Measurements from ENCODE around the gene ITGA5.

Gene ITGA5

GRCh38 chr12:54383041-54383609, 35.9 kb downstream of the ITGA5 start:
- no peak for TF ChIP-seq TARDBP (IDR thresholded peaks at IDR 0.05)
- no peak for TF ChIP-seq HDGF (IDR thresholded peaks at IDR 0.05; ENCODE audit: borderline replicate concordance)
- TF ChIP-seq LEF1 (IDR thresholded peaks at IDR 0.05; ENCODE audit: borderline replicate concordance), result no peak
- no peak for TF ChIP-seq SUZ12 (IDR thresholded peaks at IDR 0.05)
- TF ChIP-seq NFRKB (IDR thresholded peaks at IDR 0.05), result no peak
- no peak for TF ChIP-seq L3MBTL2 (conservative IDR thresholded peaks at IDR 0.05)
- TF ChIP-seq ARNT (IDR thresholded peaks at IDR 0.05), result no peak
- no peak for TF ChIP-seq BHLHE40 (IDR thresholded peaks at IDR 0.05; ENCODE audit: borderline replicate concordance)
- no peak for TF ChIP-seq ZNF384 (IDR thresholded peaks at IDR 0.05)
- no peak for TF ChIP-seq FOXM1 (IDR thresholded peaks at IDR 0.05; ENCODE audit: borderline replicate concordance)
- no peak for TF ChIP-seq FOXA1 (IDR thresholded peaks at IDR 0.05)
- TF ChIP-seq SP1 (IDR thresholded peaks at IDR 0.05), result no peak
- TF ChIP-seq ELF4 (IDR thresholded peaks at IDR 0.05), result no peak
- TF ChIP-seq FOXK2 (IDR thresholded peaks at IDR 0.05), result no peak
- no peak for TF ChIP-seq PKNOX1 (IDR thresholded peaks at IDR 0.05)
- no peak for TF ChIP-seq CTBP1 (IDR thresholded peaks at IDR 0.05; ENCODE audit: borderline replicate concordance)
- DNase-seq (ENCODE audit: extremely low spot score), result no peak
- ChIA-PET POLR2A (no interaction called here), CTCF (interaction anchor here (1.1 kb wide), 1 partner anchor 16 kb away, joined by 3 read pairs; no protein-coding TSS in a partner anchor)

GRCh38 chr12:54381136-54381535, 37.9 kb downstream of the ITGA5 start:
- ChIA-PET POLR2A (no interaction called here), CTCF (interaction anchor here (0.8 to 2.7 kb wide), 3 partner anchors 10 to 12 kb away, joined by 3 to 38 read pairs (median 4); no protein-coding TSS in a partner anchor)
- no peak for TF ChIP-seq SUZ12 (IDR thresholded peaks at IDR 0.05)
- TF ChIP-seq PKNOX1 (IDR thresholded peaks at IDR 0.05), result no peak
- no peak for TF ChIP-seq FOXM1 (IDR thresholded peaks at IDR 0.05; ENCODE audit: borderline replicate concordance)
- TF ChIP-seq LEF1 (IDR thresholded peaks at IDR 0.05; ENCODE audit: borderline replicate concordance), result no peak
- TF ChIP-seq FOXK2 (IDR thresholded peaks at IDR 0.05), result no peak
- no peak for TF ChIP-seq HDGF (IDR thresholded peaks at IDR 0.05; ENCODE audit: borderline replicate concordance)
- TF ChIP-seq SP1 (IDR thresholded peaks at IDR 0.05), result no peak
- no peak for TF ChIP-seq CTBP1 (IDR thresholded peaks at IDR 0.05; ENCODE audit: borderline replicate concordance)
- no peak for TF ChIP-seq ELF4 (IDR thresholded peaks at IDR 0.05)
- TF ChIP-seq NFRKB (IDR thresholded peaks at IDR 0.05), result no peak
- TF ChIP-seq ARNT (IDR thresholded peaks at IDR 0.05), result no peak
- no peak for TF ChIP-seq TARDBP (IDR thresholded peaks at IDR 0.05)
- TF ChIP-seq BHLHE40 (IDR thresholded peaks at IDR 0.05; ENCODE audit: borderline replicate concordance), result no peak
- TF ChIP-seq ZNF384 (IDR thresholded peaks at IDR 0.05), result no peak
- TF ChIP-seq L3MBTL2 (conservative IDR thresholded peaks at IDR 0.05), result no peak
- no peak for TF ChIP-seq FOXA1 (IDR thresholded peaks at IDR 0.05)
- DNase-seq (ENCODE audit: extremely low spot score), result no peak

- TF ChIP-seq FOXK2 (IDR thresholded peaks at IDR 0.05), result no peak
- peak; percentile 41; the same call in 1 of the 2 replicates for TF ChIP-seq CTBP1 (IDR thresholded peaks at IDR 0.05; ENCODE audit: borderline replicate concordance)
- CTCF ChIA-PET, result interaction anchor here (0.6 to 2.7 kb wide), 32 partner anchors 8 to 1616 kb away, joined by 3 to 38 read pairs (median 5); partner anchors contain the start of genes CBX5 and COPZ1
- peak; percentile 94 for DNase-seq (ENCODE audit: extremely low spot score)
- POLR2A ChIA-PET, result interaction anchor here (0.9 to 2.0 kb wide), 6 partner anchors 8 to 100 kb away, joined by 3 to 14 read pairs (median 4); partner anchors contain the start of genes CBX5 and HNRNPA1
Measured at GRCh38 chr12:54379398-54380201, 39.5 kb downstream of the ITGA5 start.

GRCh38 chr12:54378796-54379397, 40.2 kb downstream of the ITGA5 start:
- peak; percentile 79 for DNase-seq (ENCODE audit: extremely low spot score)
- TF ChIP-seq LEF1 (IDR thresholded peaks at IDR 0.05; ENCODE audit: borderline replicate concordance) (no peak), ELF4 (IDR thresholded peaks at IDR 0.05) (no peak), FOXA1 (IDR thresholded peaks at IDR 0.05) (no peak), FOXM1 (IDR thresholded peaks at IDR 0.05; ENCODE audit: borderline replicate concordance) (no peak), BHLHE40 (IDR thresholded peaks at IDR 0.05; ENCODE audit: borderline replicate concordance) (no peak), ZNF384 (IDR thresholded peaks at IDR 0.05) (no peak), TARDBP (IDR thresholded peaks at IDR 0.05) (no peak), CTBP1 (IDR thresholded peaks at IDR 0.05; ENCODE audit: borderline replicate concordance) (no peak), FOXK2 (IDR thresholded peaks at IDR 0.05) (no peak)
- POLR2A ChIA-PET, result interaction anchor here (0.9 to 2.0 kb wide), 4 partner anchors 9 to 99 kb away, joined by 3 to 14 read pairs (median 4); partner anchors contain the start of genes CBX5 and HNRNPA1
- CTCF ChIA-PET, result interaction anchor here (0.6 to 2.7 kb wide), 32 partner anchors 8 to 668 kb away, joined by 3 to 38 read pairs (median 5); partner anchors contain the start of genes CBX5 and COPZ1

- POLR2A ChIA-PET, result interaction anchor here (1.1 kb wide), 1 partner anchor 42 kb away, joined by 3 read pairs; no protein-coding TSS in a partner anchor
- TF ChIP-seq LEF1 (IDR thresholded peaks at IDR 0.05; ENCODE audit: borderline replicate concordance), result no peak
- TF ChIP-seq ELF4 (IDR thresholded peaks at IDR 0.05), result no peak
- TF ChIP-seq FOXM1 (IDR thresholded peaks at IDR 0.05; ENCODE audit: borderline replicate concordance), result no peak
- TF ChIP-seq ARNT (IDR thresholded peaks at IDR 0.05), result no peak
- no peak for TF ChIP-seq FOXK2 (IDR thresholded peaks at IDR 0.05)
- no peak for TF ChIP-seq TARDBP (IDR thresholded peaks at IDR 0.05)
- TF ChIP-seq ZNF384 (IDR thresholded peaks at IDR 0.05), result no peak
- TF ChIP-seq CTBP1 (IDR thresholded peaks at IDR 0.05; ENCODE audit: borderline replicate concordance), result no peak
- no peak for TF ChIP-seq HDGF (IDR thresholded peaks at IDR 0.05; ENCODE audit: borderline replicate concordance)
- TF ChIP-seq FOXA1 (IDR thresholded peaks at IDR 0.05), result no peak
- no peak for TF ChIP-seq SUZ12 (IDR thresholded peaks at IDR 0.05)
- CTCF ChIA-PET, result interaction anchor here (1.8 kb wide), 1 partner anchor 22 kb away, joined by 8 read pairs; no protein-coding TSS in a partner anchor
- no peak for DNase-seq (ENCODE audit: extremely low spot score)
Measured at GRCh38 chr12:54377797-54378515, 41.1 kb downstream of the ITGA5 start.

All from HEK293T (cell line).